Suprapubic skin (tissue), 4 donors: ENCODE measurements around the gene A3GALT2. TPM values are rescaled to one million over a fixed set of nuclear protein-coding genes. Genes with fewer than 3 reads are reported as not detected.

Source experiments
- DNase-seq, 2 donors: peaks; one replicate each; pipeline ENCODE4 v3.0.0-alpha.2; 2019; ENCODE audit warnings: low spot score in 2 of 2
- H3K27ac ChIP-seq: fragments of 200-600 bp; sonication (generic); one replicate; pipeline ENCODE4 v1.5.1; 2019
- H3K27me3 ChIP-seq: fragments of 200-600 bp; sonication (generic); one replicate; pipeline ENCODE4 v1.5.1; 2019
- H3K36me3 ChIP-seq: fragments of 200-600 bp; sonication (generic); one replicate; pipeline ENCODE4 v1.5.1; 2019
- H3K4me1 ChIP-seq: fragments of 200-600 bp; sonication (generic); one replicate; pipeline ENCODE4 v1.5.1; 2019
- H3K4me3 ChIP-seq: fragments of 200-600 bp; sonication (generic); one replicate; pipeline ENCODE4 v1.5.1; 2019; ENCODE audit warnings: mild to moderate bottlenecking
- H3K9me3 ChIP-seq: fragments of 200-600 bp; sonication (generic); one replicate; pipeline ENCODE4 v1.5.1; 2019
- CTCF ChIP-seq, 2 donors: fragments of 200-600 bp in 1 of 2; fragments of 450-650 bp in 1 of 2; sonication (generic) in 1 of 2; IDR thresholded peaks; one replicate each; pipeline ENCODE4 v1.5.1; 2016 to 2019; ENCODE audit warnings: antibody characterized with exemption in 2 of 2, mild to moderate bottlenecking in 1 of 2, moderate library complexity in 1 of 2
- EP300 ChIP-seq: sonication (generic); formaldehyde crosslinking; IDR thresholded peaks from one replicate; pipeline ENCODE4 v1.6.1; 2017; ENCODE audit warnings: antibody characterized with exemption
- POLR2A ChIP-seq, 2 donors: fragments of 450-650 bp; IDR thresholded peaks; one replicate each; pipeline ENCODE4 v1.6.1; 2017; ENCODE audit warnings: antibody characterized with exemption in 2 of 2, mild to moderate bottlenecking in 2 of 2, moderate library complexity in 2 of 2
- POLR2AphosphoS5 ChIP-seq, 3 donors: sonication (generic); formaldehyde crosslinking; IDR thresholded peaks; one replicate each; pipeline ENCODE4 v1.6.1; 2017; ENCODE audit warnings: antibody characterized with exemption in 3 of 3
- WGBS: methylation state at CpG from one replicate; pipeline ENCODE4 v1.1.5; 2018; 5-methylcytosine and 5-hydroxymethylcytosine counted together
- total RNA-seq, 4 donors: library from RNA; depleted of rRNA; stranded (reverse); fragments of >200 nt; gene quantifications; one replicate each; pipeline ENCODE4 v1.1.0, GENCODE V29; 2016

Gene A3GALT2
- total RNA-seq, 4 donors from 2014 or later = not detected

GRCh38 chr1:33319186-33319948 lies 1.5 kb downstream of the A3GALT2 start:
- TF ChIP-seq POLR2A (IDR thresholded peaks at IDR 0.05) (no peak), POLR2AphosphoS5 (IDR thresholded peaks at IDR 0.05) (no peak), EP300 (no peak), CTCF (IDR thresholded peaks at IDR 0.05) (no peak)
- H3K4me1 ChIP-seq = no peaks in the 10 kb centered on the region

GRCh38 chr1:33317946-33318345 lies 3.0 kb downstream of the A3GALT2 start:
- H3K9me3 ChIP-seq = no peaks in the 10 kb centered on the region
- H3K4me1 ChIP-seq = no peaks in the 10 kb centered on the region
- no peak for TF ChIP-seq POLR2A (IDR thresholded peaks at IDR 0.05)
- TF ChIP-seq POLR2AphosphoS5 (IDR thresholded peaks at IDR 0.05) = no peak
- TF ChIP-seq CTCF (IDR thresholded peaks at IDR 0.05) = no peak
- no peak for TF ChIP-seq EP300
- H3K27me3 ChIP-seq = no peaks in the 10 kb centered on the region
- H3K36me3 ChIP-seq = peaks cover 5% of the 10 kb centered on the region
- H3K27ac ChIP-seq = no peak overlapping the region
- H3K4me3 ChIP-seq = no peak overlapping the region
- WGBS = 59% methylated on average over 6 of the region's 6 CpGs
- DNase-seq = no peak

More at GRCh38 chr1:33319186-33319948, 1.5 kb downstream of the A3GALT2 start:
- H3K4me3 ChIP-seq = no peak overlapping the region
- 85% methylated on average over 9 of the region's 9 CpGs for WGBS
- H3K27ac ChIP-seq = no peak overlapping the region
- no peaks in the 10 kb centered on the region for H3K9me3 ChIP-seq
- DNase-seq = no peak
- H3K36me3 ChIP-seq = peaks cover 19% of the 10 kb centered on the region
- no peaks in the 10 kb centered on the region for H3K27me3 ChIP-seq

GRCh38 chr1:33317354-33317753 lies 3.5 kb downstream of the A3GALT2 start:
- no peaks in the 10 kb centered on the region for H3K4me1 ChIP-seq
- DNase-seq = no peak
- no peaks in the 10 kb centered on the region for H3K27me3 ChIP-seq
- no peak for TF ChIP-seq CTCF (IDR thresholded peaks at IDR 0.05)
- TF ChIP-seq POLR2A (IDR thresholded peaks at IDR 0.05) = no peak
- no peak for TF ChIP-seq POLR2AphosphoS5 (IDR thresholded peaks at IDR 0.05)
- no peak for TF ChIP-seq EP300
- no peak overlapping the region for H3K4me3 ChIP-seq
- H3K27ac ChIP-seq = no peak overlapping the region
- no peaks in the 10 kb centered on the region for H3K36me3 ChIP-seq
- WGBS = 45% methylated on average over 1 of the region's 1 CpG
- no peaks in the 10 kb centered on the region for H3K9me3 ChIP-seq

- no peak for TF ChIP-seq POLR2AphosphoS5 (IDR thresholded peaks at IDR 0.05)
- TF ChIP-seq EP300 = no peak
- no peak for TF ChIP-seq POLR2A (IDR thresholded peaks at IDR 0.05)
- TF ChIP-seq CTCF (IDR thresholded peaks at IDR 0.05) = no peak
- Histone ChIP-seq H3K36me3 (no peaks in the 10 kb centered on the region), H3K4me1 (no peaks in the 10 kb centered on the region), H3K4me3 (no peak overlapping the region), H3K9me3 (no peaks in the 10 kb centered on the region), H3K27ac (no peak overlapping the region), H3K27me3 (no peaks in the 10 kb centered on the region)
- no peak for DNase-seq
- 82% methylated on average over 2 of the region's 2 CpGs for WGBS
These were observed 4.3 kb downstream of the A3GALT2 start for GRCh38 chr1:33316601-33317000.

- no peaks in the 10 kb centered on the region for H3K36me3 ChIP-seq
- no peak overlapping the region for H3K4me3 ChIP-seq
- TF ChIP-seq POLR2A (IDR thresholded peaks at IDR 0.05) = no peak
- no peak for TF ChIP-seq CTCF (IDR thresholded peaks at IDR 0.05)
- TF ChIP-seq EP300 = no peak
- no peak for TF ChIP-seq POLR2AphosphoS5 (IDR thresholded peaks at IDR 0.05)
These were observed 6.5 kb downstream of the A3GALT2 start for GRCh38 chr1:33314416-33314815.

More at GRCh38 chr1:33314416-33314815, 6.5 kb downstream of the A3GALT2 start:
- H3K9me3 ChIP-seq = no peaks in the 10 kb centered on the region
- no peak overlapping the region for H3K27ac ChIP-seq
- no peaks in the 10 kb centered on the region for H3K27me3 ChIP-seq
- no peak for DNase-seq
- 90% methylated on average over 9 of the region's 9 CpGs for WGBS
- H3K4me1 ChIP-seq = no peaks in the 10 kb centered on the region
